HTR-8/SVneo (cell line): Measurements from ENCODE around the gene SELENOO.

Experiments used
- DNase-seq: peaks from one replicate; pipeline ENCODE4 v3.0.0; 2011; ENCODE audit warnings: low spot score, mixed read lengths; ENCODE audit not compliant: insufficient read length
- FAIRE-seq: peaks from 2 replicates; lab custom pipeline; 2011; peaks lifted over from hg19 to GRCh38; lab: Jason Lieb, UNC

The SELENOO gene

DNA sequence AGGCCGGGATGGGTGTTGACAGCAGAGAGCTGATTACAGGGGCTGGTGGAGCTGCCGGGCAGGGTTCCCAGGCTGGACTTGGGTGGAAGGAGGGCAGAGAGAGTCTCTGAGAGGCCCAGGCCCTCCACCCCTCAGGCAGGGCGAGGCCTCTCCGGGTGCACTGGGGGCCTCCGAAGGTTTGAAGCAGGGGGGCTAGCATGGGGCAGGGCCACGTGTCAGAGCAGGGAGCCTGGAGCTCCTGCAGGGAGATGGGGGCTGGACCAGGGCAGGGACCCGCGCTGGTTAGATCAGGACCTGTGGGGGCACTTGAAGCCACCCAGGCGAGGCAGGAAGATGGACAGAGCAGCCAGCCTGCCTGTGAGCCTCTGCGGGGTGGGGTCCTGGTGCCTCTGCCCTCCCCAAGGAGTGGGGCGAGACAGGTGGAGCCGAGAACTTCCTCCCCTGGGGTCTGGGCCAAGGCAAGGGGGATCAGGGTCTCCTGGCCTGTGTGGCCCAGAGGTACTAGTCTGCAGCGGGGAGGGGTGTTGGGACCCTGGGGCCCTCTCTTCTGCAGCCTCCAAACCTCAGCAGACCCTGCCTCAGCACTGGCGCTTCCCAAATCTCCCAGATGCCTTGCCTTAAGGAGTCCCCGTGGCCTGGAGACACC is 29.4 kb upstream of the SELENOO start:
- no peak for FAIRE-seq
- no peak for DNase-seq

DNA sequence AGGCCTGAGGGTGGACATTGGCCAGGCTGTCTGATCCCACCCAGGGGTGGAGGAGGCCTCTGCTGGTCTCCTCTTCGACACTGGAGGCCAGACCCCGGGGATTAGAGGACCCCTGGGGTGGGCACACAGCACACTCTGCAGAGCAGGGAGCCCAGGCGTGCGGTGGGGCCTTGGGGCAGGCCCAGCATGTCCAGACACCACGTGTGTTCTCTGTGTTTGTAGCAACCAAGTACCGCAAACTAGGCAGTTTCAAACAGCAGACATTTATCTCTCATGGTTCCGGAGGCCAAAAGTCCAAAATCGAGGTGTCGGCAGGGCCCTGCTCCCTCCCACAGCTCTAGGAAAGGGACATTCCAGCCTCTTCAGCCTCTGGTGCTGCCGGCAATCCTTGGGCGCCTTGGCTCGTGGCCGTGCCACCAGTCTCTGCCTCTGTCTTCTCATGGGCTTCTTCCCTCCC is 28.8 kb upstream of the SELENOO start:
- no peak for DNase-seq
- FAIRE-seq: no peak

DNA sequence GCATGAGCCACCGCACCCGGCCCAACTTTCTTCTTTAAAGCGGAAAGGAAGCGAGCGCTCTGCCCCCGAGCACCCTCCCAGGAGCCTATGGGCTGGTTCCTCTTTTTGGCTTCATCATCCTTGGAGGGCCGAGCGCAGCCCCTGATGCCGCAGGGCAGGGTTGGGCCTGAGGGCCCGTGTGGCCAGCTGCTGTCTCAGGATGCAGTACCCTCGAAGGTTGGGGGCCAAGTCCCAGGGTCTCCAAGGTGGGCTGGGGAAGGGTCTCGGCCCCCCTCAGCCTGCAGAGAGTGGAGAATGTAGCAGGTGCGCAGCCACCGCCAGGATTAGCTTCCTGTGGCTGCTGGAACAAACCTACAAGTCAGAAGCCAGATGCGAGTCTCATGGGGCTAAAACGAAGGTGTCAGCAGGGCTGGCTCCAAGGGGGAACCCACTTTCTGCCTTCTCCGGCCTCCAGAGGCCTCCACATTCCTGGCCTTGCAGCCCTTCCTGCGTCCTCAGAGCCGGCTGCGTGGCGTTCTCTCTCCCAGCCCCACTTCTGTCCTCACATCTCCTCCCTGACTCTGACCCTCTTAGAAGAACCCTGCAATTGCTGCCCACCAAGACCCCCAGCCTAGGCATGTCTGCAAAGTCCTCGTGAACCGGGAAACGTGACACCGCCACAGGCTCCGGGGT is 27.4 kb upstream of the SELENOO start:
- FAIRE-seq: no peak
- no peak for DNase-seq

DNA sequence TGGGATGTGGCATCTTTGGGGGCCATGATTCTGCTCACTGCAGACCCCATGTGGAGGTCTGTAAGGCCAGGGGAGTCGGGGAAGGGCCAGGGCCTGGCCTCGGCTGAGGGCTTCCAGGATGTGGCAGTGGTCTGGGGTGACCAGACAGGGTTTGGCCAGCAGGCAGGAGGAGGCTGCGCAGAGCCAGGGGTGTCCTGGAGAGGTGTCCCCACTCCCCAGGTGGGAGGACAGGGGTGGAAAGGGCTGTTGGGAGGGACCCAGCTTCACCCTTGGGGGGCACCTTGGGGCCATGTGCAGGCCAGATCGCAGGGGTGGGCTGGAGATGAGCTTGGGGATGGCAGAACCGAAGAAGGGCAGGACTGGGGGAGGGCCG is 26.8 kb upstream of the SELENOO start:
- FAIRE-seq (no peak), DNase-seq (no peak)

DNA sequence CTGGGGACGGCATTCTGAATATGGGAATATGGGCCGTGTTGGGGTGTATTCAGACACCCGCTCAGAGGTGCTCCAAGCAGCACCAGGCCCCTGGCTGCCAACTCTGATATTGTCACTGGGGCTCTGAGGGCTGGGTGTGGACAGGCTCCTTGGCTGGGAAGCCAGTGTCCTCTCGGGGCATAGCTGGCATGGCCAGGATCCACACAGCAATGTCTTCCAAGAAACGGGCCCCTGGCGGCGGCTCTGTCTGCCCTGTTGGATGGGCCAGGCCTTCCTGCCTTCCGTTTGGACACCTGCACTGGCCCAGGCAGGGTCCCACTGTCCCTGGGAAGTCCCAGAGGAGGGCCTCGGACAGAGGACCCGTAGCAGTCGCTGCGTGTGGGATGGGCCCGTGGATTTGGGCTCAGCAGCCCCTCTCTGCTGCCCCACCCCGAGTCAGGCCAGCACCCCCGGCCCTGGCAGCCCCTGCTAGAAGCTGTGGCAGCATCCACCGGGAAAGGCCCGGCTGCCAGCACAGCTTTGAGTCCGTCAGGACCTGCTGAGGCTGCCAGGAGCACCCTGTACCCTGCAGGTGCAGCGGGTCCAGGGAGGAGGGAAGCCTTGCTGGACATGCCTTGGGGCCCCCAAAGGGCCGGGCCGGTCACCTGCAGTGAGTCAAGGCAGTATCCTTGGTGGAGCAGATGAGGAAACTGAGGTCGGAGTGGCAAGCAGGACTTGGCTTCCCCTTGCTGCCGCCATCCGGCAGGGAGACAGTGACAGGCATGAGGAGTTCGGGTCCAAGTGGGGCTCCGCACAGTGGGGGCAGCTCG is 26.2 kb upstream of the SELENOO start:
- no peak for FAIRE-seq
- no peak for DNase-seq

GRCh38 chr22:50175191-50175461 is 25.7 kb upstream of the SELENOO start:
- FAIRE-seq (no peak), DNase-seq (no peak)

DNA sequence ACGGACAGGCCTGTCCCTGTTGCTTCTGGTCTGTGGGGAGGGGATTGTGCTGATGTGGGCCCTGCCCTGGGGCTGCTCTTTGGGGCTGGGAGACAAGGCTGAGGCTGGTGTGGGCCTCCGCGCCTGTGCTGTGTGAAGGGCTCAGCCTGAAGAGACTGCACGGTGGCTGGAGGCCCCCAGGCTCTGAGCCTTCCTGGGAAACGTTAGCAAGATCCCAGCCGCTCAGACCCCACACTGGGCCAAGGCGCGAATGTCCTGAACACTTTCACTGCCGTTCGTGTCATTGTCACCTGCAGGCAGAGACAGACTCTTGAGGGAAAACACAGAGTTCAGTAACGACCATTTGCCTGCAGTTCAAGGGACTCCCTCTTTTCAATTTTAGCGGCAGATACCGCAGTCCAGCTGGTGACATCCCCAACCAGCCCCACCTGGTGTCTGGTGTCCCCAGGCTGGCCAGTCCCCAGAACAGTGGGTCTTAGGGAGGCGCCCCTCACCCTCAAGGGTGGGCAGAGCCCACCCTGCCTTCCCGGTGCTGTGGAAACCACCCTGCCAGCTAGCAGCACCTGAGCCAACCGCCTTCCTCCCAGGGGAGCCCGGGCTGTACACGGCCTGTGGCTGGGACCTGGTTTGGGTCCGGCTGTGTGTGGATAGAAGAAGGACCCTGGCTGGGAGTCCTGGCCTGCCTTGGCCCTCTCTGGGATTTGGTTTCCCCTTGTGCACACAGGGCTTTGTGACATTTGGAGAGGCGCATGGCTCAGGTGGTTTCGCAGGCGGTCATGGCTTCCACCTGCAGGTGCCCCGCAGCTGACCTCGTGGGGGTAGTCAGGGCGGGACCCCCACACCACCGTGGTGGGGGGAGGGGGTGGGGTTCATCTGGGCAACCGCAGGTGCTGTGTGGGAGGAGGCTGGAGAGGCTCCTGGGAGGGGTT is 24.6 kb upstream of the SELENOO start:
- DNase-seq (no peak), FAIRE-seq (no peak)

GRCh38 chr22:50176850-50177536 is 23.8 kb upstream of the SELENOO start:
- no peak for FAIRE-seq
- DNase-seq: no peak

- DNase-seq (no peak), FAIRE-seq (no peak)
These were observed 23.0 kb upstream of the SELENOO start for GRCh38 chr22:50177537-50178470.

- FAIRE-seq (no peak), DNase-seq (no peak)
These were observed 22.3 kb upstream of the SELENOO start for GRCh38 chr22:50178471-50178864.

DNA sequence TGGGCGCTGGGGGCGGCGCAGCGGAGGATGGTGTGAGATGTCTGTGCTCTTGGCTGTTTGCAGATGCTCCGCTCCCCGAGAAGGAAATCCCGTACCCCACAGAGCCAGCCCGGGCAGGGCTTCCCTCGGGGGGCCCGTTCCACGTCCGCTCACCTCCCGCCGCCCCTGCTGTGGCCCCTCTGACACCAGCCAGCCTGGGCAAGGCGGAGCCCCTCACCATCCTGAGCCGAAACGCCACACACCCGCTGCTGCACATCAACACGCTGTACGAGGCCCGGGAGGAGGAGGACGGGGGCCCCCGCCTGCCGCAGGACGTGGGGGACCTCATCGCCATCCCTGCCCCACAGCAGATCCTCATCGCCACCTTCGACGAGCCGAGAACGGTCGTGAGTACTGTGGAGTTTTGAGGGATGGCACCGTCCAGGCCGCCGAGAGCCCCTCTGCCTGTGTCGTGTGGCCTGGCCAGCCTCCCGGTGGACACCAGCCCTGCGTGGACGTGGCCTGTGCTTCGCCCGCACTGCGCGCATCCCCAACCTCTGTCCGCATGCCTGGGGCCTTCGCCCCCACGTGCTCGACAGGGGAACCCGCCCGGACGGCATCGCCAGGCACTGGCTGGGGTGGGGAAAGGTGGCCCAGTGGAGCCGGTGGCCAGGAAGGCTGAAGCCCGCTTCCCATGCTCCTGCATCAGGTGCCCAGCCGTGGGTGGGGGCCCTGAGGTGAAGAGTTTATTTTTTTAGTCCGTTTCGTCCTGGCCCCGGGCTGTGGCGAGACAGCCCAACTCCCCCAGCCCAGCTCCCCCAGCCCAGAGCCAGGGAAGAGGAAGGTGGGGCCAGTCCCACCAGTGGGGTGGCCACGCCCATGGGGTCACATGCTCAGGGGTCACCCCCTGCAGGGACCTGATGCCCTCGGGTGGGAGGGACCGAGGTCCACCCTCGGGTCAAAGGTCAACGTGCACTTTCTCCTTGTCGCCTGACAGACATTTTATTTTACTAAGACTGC is 21.6 kb upstream of the SELENOO start:
- no peak for FAIRE-seq
- no peak for DNase-seq

- no peak for FAIRE-seq
- DNase-seq: no peak
These were observed 20.7 kb upstream of the SELENOO start for GRCh38 chr22:50179937-50180726.

DNA sequence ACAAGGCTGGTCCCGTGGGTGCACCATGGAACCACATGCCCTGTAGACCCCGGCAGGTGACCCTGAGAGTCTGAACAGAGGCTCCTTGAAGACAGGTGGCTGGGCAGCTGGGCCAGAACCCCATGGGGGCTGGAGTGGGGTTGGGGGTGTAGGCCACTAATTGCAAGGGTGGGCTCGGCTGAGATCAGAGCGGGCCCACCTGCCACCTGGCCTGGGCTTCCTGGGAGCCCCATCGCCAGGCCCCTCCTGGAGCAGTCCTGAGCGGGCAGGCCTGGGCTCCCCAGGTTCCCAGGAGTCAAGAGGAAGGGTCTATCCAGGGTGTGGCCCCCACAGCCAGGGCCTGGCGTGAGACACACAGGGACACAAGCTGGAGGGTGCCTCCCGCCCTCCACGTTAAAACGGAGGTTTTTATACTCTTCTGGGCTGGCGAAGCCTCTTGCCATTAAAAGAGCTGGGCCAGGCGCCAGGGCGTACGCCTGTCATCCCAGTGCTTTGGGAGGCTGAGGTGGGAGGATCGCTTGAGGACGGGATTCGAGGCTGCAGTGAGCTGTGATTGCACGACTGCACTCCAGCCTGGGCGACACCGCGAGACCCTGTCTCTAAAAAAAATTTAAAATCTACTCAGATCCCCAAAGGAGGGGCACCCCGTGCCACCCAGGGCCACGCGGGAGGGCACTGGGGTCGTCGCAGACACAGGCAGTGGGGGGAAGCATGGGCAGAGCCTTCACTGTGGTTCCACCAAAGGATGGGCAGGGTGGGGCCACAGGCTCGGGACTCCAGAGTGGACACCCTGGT is 19.9 kb upstream of the SELENOO start:
- FAIRE-seq: no peak

GRCh38 chr22:50182176-50183081 is 18.4 kb upstream of the SELENOO start:
- FAIRE-seq (no peak), DNase-seq (no peak)

More for the DNA sequence above, 19.9 kb upstream of the SELENOO start:
- no peak for DNase-seq
